NCI-H1694 treated with DMSO at 0.1 percent for 48 hours (cell line): ENCODE results near the gene MYH15.
"Not testable (repeated sequence)": the region's sequence is repeated elsewhere in the genome, so short reads cannot be mapped to it uniquely, and the experiment has no call there.

Source experiments
- DNase-seq: peaks from one replicate; lab custom pipeline; 2025; lab: John Stamatoyannopoulos, UW

The MYH15 gene

DNA sequence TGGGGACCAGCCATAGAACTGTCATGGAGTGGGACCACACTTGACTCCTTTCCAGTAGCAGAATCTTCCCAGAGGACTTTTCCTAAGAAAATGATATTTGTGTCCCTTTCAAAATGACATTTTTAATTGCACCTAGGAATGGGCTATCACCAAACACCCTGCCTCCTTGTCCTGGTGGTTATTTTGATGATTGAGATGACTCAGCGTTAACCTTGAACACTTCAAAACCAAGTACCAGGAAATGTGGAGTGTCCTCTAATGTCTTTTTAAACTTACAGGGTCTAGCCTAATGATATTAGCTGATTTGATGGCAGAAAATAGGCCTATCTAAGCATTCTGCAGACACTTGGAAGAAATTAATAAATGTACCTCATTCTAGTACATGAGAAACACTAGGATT lies 123.3 kb downstream of the MYH15 start:
- no peak for DNase-seq

DNA sequence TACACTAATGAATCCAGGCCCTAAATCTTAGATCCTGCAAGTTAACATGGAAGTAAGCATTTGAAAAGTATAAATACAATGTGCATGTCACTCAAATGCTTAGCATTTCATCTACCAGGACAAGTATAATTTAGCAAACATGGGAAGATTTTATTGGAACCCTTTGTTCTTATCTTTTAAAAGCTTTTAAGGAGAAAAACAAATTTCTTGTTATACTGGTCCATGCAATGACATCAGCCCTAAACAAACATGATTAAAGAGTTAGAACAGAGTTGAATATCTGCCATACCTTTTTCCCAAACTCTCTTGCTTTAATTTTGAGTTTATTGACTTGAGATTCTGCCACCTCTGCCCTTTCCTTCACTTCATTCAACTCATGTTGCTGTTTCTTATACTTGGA lies 127.1 kb downstream of the MYH15 start:
- DNase-seq, result no peak

DNA sequence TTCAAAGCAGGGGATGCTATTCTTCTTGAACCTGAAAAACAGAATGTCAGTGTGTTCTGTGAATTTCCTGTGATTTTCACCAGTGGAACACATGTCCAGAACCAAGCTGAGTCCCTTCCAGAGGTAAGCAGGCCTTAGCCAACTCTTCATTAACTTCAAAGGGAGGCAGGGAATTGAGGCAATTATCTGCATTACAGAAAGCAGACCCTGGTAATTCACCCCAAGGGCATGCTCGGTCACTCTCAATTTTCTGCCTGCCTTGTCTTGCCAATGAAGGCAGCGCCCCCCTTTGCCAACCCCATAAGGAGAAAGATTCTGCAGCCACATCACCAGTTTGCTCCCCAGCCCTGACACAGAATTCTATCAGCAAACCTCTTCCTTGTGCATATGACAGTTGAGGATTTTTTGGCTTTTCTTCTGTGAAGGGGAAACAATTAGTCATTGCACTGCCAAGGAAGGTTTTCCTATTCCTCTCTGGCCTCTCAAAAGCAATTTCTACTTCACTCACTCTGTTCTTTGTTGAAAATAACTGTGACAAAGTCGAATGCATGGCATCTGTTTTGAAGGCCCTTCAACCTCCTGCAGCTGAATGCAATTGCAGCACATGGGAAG lies 128.8 kb downstream of the MYH15 start:
- no peak for DNase-seq

DNA sequence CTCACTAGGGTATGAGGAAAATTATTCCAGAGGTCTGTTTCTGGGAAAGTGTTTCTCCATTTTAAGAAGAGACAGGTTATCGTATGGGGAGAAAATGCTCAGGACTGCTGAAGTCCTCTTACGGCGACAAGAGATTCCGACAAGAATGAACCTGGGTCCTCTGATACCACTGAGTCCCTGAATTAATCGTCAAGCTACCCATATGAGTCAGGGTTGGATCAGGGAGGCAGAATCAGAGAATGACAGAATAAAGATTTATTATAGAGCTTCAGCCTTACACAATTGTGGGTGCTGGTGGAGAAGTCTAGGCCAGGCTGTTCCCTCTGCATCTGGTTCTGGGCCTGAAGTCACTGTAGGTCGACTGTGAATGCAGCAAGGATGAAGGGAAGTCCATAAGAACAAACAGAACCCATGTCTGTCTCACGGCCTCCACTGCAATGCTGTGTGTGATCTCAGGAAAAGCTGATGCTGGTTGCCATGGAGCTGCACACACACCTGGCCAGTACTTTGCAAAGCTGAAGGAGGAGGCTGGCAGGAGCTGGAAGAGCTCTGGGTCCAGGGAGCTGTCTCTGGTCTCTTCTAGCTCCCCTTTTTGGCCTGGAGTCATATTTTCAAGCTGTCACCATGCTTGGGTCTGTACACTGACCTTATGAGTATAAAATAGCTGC lies 130.1 kb downstream of the MYH15 start:
- no peak for DNase-seq

DNA sequence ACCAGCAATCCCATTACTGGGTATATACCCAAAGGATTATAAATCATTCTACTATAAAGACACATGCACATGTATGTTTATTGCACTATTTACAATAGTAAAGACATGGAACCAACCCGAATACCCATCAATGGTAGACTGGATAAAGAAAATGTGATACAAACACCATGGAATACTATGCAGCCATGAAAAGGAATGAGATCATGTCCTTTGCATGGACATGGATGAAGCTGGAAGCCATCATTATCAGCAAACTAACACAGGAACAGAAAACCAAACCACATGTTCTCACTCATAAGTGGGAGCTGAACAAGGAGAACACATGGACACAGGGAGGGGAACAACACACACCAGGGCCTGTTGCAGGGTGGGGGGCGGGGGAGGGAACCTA lies 131.4 kb downstream of the MYH15 start:
- DNase-seq, result not testable (repeated sequence)

DNA sequence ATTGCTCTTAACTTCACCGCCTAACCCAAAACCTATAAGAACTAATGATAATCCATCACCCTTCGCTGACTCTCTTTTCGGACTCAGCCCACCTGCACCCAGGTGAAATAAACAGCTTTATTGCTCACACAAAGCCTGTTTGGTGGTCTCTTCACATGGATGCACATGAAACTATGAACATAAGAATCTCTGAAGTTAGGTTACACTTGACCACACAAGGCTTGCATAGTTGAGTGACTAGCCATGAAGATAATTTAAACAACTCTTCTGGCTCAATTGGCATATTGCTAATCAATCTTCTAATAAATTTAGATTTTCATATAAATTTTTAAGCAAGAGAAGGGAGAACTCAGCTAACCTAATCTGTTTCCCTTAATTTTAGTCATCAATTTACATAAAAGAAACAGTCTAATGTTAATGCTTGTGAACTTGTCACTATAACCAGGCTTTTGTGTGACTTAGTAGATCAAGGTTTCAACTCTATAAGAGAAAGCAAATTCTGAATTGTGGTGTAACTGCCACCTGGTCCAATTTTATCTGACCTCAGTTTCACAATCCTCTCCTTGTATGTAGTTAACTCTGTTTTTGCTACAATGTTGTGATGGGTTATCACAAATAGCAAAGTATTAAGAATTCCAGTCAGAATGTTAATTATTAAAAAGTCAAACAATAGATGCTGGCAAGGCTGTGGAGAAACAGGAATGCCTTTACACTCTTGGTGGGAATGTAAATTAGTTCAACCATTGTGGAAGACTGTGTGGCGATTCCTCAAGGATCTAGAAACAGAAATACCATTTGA lies 132.0 kb downstream of the MYH15 start:
- DNase-seq, result no peak

DNA sequence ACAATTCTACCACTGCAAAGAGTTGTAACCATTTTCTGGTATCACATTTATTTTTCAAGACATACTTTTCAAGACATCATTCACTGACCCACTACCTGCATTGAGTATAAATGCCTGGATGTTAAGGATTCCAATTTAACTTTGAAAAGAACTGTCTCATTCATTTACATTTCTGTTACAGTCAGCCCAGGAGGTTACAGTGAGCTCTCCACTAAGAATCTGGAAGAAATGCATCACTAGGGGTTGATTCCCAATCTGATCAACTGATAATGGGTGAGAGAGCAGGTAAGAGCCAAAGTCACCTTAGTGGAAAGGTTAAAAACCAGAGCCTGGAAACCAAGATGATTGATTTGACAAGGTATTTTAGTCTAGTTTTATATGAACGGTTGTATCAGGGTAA lies 133.0 kb downstream of the MYH15 start:
- no peak for DNase-seq

DNA sequence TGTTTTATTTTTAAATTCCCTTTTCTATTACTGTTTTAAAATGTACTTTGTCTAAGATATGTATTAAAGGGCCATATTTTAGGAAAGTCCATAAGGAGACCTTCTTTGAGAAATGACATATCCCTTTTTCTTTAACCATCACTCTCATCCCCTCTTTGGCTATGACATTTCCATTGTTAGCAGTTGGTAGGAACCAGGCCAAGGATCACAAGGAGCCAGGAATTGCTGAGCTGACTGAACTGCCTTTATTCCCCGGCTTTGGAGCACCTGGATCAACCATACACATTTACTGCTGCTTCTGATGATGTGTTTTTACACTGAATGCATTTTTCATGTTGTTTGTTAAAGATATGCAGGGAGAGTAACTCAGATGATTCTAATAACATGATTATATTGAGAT lies 134.4 kb downstream of the MYH15 start:
- no peak for DNase-seq

DNA sequence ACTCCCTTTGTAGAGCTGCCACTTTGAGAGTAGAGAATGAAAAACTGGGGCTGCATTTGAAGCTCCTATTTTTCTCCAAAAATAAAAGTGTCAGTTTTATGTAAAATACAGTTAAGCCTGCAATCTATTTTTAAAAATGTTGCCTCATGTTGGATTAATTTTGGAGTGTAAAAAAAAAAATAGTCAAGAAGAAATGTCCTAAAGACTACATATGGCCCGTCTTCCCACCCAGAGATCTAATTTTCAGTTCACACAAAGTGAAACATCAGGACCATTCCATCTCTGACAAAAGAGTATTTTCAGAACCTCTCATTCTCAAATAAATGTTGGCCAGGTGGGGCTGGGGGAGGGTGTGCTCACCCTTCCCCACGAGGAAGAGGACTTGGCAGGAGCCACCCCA lies 151.4 kb downstream of the MYH15 start:
- no peak for DNase-seq

DNA sequence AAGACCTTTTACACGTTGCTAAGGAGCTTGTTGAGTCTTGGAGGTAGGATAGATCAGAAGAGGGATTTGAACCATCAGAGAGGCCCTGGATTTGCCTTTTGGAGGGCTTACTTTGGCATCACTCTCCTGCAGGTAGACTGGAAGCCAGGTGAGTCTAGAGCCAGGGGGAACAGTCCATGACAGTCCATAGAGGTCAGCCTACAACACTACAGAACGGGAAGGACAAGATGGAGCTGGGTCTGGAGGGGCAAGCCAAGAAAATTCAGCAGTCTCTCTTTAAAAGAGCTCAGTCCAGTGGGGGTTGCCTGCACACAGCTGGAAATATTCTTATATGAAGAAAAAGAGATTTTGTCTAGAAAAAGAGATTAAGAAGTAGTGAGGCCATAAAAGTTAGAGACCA lies 153.4 kb downstream of the MYH15 start:
- no peak for DNase-seq

DNA sequence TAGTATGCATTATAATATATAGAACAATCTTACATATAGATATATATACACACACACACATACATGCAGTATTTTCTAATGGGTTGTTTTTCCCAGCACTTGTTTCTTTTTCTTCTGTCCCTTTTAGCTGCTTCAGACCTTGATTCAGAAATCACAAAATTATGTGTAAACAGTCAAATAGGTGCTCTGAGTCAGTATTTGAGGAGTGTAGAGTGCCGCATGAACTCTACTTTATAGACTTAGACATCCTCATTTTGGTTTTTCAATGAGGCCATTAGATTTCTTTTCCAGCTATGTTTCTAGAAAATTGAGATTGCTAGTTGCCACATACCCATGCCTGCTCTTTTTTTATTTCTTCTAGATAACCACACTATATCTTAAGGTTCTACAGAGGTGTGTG lies 155.8 kb downstream of the MYH15 start:
- DNase-seq, result no peak

DNA sequence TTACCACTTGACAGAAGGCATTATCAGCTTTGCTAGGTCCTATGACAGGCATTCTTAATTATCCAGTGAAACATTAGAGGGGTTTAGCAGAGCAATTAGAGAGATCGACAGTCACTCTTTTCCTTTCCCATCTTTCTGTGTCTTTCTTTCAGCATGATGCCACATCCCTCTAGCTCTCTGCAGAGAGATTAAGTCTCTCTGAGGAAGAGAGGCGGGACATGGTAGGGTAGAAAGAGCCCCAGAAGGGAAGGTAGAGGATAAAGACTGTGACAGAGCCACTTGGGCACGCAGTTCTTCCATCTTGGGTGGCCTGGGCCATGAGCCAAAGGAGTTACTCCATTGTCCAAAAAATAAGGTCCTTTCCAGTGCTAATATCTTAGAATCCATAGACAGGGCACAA lies 158.2 kb downstream of the MYH15 start:
- no peak for DNase-seq

DNA sequence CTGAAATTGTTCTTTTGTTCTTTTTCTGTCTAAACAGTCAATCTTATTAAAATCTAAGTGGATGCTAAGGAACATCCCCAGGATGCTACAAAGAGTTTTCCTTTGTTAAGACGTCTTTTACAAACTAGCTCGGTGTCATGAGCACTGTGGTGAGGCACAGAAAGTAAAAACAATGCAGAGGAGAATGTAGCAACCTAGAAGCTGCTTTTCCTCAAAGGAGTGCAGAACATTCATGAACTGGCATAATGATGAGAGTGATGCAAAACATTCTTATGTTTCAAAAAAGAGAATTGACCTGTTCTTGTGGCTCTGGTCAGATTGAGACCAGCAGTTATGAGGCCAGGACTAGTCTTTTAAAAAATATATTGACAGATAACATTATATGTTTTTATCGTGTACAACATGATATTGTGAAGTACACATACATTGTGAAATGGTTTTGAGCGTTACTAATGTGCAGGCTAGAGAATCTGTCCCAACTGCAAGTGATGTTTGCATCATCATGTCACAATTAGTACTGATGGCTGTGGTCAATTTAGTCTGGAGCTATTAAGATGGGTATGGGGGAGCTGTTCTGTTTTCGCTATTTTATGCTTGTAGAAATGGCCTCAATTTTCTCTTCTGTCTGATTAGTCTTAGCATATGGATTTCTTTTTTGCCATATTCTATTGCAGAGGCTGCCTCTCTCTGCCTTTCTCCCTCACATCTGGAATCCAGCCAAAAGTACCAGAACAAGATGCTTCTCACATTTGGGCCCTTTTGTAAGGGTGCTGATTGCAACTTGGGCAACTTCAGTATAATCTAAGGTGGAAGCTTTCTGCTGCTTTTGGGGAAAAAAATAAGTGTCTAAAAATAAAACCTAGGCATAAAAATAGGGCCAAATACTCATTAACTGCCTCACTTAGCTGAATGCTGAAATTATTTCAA lies 163.8 kb downstream of the MYH15 start:
- DNase-seq, result peak; percentile 4

DNA sequence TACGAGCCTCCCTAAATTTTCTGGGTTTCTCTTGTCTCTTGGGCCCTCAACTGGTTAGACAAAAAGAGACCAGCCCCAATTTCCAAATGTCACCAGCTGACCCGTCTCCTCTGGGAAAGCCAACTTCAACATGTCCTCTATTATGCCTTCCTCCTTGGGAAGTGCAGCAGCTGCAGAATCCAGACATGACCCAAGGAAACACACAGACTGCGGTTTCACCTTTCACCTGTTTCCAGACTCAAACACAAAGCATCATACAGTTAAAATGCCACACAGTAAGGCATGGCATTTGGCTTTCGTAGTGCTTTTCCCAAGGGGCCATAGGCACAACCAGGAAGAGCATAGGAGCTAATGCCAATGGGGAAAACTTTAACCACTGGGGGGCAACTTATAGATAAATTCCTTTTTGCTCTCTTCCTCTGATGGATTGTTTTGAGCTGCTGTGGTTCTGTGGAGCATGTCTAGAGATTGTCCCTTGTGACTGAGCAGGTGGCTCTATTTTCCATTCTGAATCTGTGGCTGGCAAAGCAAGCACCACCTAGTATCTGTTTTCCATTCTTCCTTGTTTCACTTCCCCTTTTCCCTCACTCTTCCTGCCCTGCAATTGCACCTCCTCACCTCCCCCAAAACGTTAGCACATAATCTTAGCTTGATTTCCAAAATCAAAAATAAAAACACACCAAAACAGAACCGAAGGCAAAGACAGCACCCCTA lies 164.7 kb downstream of the MYH15 start:
- no peak for DNase-seq

DNA sequence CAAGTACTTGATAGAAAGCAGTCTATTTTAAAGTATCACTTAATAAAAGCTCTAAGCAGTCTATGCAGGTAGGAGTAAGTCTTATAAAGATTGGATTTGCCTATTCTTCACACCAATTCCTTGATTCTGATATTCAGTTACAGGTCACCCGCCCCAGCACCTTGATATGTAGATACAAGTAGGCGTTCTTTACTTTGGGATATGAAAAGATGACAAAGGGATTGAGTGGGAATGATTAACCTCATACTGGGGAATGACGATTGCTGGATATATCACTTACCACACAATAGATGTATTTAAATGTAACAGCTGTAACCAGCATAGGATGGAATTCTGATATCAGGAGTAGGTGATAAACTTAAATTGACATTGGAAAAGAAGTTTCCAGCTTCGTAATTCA lies 166.9 kb downstream of the MYH15 start:
- DNase-seq, result no peak

DNA sequence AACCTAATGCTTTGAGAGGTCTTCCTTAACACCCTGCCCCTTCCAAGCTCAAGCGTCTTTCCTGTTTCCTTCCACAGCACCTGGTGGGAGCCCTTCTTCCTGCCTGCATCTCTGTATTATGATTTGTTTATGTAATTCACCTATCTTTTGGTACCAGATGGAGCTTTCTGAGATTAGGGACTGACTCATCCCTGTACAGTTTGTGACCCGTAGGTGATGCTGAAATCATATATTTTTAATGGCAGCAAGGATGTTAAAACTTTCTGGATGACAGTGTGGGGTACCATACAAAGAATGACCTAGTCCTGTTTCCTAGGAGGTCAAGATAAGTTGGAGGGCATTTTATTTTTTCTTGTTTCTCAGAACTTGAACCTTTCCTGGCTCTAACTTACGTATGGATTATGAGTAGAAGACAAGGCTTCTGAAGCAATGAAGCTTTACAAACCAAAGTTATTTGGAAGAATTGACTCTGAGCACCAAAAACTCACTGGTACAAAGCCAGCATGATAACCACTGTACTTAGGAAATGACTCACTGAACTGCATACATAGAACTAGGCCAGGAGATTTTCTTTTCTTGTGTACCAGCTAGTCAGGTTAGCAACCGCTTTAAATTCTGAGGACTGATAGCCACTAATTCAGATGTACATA lies 167.4 kb downstream of the MYH15 start:
- no peak for DNase-seq

DNA sequence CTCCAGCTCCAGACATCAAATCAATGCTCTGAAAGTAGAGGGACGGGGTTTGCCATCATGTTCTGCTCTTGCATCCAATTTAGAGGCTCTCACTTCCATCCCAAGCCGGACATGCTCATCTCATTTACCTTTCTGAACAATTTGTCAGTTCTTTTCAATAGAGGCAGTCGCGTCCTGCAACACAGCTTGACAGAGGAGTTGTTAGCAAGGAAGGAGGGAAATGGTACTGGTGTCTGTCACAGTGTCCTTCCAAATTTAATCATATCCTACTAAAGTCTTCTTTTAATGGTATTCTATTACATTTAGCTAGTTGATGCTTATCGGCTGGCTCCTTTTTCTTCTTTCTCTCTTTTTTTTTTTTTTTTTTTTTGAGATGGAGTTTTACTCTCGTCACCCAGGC lies 168.5 kb downstream of the MYH15 start:
- DNase-seq, result no peak

DNA sequence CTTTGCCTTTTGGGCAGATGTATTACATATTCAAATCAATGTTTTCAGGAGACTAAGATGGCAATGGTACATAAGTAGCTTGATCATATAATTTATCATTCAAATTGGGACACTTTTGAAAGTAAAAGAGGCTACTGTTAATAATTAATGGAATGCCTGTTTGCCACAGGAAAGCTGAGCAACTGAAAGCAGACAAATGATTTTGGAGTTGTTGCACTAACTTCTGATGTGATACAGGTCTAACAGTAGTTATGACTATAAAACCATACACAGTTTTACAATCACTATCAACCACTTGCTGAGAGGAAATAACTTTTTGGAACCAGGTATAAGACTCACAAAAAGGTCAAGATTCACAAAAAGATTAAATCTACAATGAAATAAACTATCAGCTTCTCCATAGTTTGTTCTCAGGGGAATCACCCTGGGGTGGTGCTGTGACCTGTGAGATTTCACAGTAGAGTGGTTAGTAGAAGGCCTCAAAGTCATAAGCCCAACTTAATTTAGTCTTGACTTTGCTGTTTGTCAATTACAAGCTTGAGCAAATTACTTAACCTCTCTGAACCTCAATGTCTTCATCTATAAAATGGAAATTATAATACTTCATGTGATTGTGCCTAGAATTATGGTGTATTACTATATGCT lies 171.4 kb downstream of the MYH15 start:
- DNase-seq, result no peak

DNA sequence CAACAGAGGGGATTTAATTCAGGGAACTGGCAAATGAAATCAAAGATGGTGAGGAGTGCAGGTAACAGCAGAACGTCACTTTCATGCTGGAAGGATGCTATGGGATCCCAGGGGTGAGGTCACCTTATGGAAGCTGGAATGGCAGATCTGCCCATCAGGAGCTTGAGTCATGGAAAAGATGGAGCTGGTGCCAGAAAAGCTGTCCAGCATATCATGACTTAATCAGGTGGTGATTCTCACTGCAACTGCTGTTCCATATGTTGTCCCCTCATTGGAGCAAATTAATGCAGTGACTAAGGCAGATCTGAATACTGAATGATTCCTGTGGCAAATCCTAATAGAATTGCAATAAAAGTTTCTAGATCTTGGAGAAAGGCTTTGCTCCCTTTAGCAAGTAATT lies 175.7 kb downstream of the MYH15 start:
- no peak for DNase-seq

DNA sequence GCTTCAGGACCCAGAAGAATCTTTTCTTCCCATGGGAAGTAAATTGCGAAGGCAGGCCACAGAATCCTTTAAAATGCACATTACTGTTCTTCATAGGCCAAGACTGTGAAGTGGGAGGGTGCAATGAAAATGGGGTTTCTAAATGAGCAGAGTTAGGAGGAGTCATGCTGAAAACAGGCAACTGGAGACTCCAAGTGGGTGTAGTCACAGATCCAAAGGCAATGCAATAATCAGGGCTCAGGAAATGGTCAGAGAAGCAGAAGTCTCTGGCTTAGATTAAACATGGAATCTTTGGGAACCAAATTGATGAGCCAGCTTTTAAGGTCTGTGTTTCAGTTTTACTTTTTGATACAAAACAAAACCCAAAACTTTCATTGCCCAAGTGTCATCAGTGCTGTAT lies 176.4 kb downstream of the MYH15 start:
- DNase-seq, result no peak

DNA sequence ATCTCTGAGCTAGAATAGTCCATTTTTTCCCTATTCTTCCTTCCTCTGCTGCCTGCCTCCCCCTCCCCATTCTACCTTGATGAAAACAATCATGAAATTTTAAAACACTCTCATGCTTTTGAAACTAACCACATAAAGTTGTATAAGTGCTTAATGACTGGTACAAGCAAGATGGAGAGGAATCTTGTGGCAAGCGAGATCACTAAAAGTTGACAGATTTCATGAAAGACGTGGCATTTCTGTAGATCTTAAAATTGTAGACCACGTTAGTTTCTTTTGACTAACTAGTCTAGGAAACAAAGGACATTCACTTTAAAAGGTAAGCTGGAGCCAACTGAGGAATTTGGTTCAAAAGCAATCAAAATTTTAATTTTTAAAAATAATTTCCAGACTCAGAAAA lies 178.6 kb downstream of the MYH15 start:
- no peak for DNase-seq
